Measurements from ENCODE around the gene LRGUK. TPM values are rescaled to one million over a fixed set of nuclear protein-coding genes. Genes with fewer than 3 reads are reported as not detected.

LRGUK gene
- total and polyA plus RNA-seq, 2 donors (not counting 3 experiments of a cell fraction or from before 2014, with no cell fraction given), result 0.10 to 0.11 TPM

DNA sequence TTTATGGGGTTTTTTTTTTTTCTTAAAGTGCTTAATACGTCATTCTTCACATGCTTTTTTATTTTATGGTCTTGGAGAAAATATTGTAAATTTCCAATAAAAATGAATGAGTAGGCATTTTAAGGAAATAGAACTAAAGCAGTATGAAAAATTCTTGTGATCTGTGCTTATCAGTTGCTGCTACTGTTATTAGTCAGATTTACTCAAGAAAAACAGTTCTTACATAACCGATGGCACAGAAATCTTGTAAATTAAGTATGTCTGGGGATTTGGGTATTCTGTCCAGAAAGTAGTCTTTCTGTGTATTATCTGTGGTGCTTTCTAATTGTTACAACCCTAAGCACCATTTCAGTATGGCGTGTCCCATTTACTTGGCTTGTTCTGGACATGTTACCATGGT is 64.7 kb downstream of the LRGUK start:
- no peaks in the 10 kb centered on the region for H3K4me1 ChIP-seq (ENCODE audit: control insufficient read depth, extremely low read depth, insufficient read depth, low read length)
- no peak overlapping the region for H3K4me2 ChIP-seq (ENCODE audit: insufficient read depth, low read length)
- H3K9me1 ChIP-seq (replicated peaks; ENCODE audit: control insufficient read depth, extremely low read depth, insufficient read depth, low read length), result no peaks in the 10 kb centered on the region
- no peak overlapping the region for H3K4me3 ChIP-seq (replicated peaks in 1 of 3; ENCODE audit: insufficient read depth in 1 of 3, low read depth in 1 of 3, low read length in 3 of 3)
- H2AFZ ChIP-seq (ENCODE audit: low read depth, low read length), result no peak overlapping the region
- no peaks in the 10 kb centered on the region for H4K20me1 ChIP-seq (replicated peaks; ENCODE audit: control insufficient read depth, extremely low read depth, insufficient read depth, low read length)
- H3K79me2 ChIP-seq (ENCODE audit: control insufficient read depth, insufficient read depth, low read length), result no peaks in the 10 kb centered on the region
- H3K36me3 ChIP-seq (ENCODE audit: control insufficient read depth in 2 of 2, extremely low read depth in 1 of 2, insufficient read depth in 2 of 2, low read length in 2 of 2), result no peaks in the 10 kb centered on the region
- no peak overlapping the region for H3K27ac ChIP-seq (ENCODE audit: insufficient read depth, low read depth, low read length)
- intact Hi-C loops (cut with micrococcal nuclease) (no loop called here), dilution Hi-C loops (cut with MboI; ENCODE audit: extremely low pct_ligation_motif_present, low sequenced_read_pairs) (no loop called here)
- POLR2A ChIA-PET, result no interaction called here
- CTCF ChIA-PET, result interaction anchor here (1.6 kb wide), 1 partner anchor 51 kb away, joined by 3 read pairs; no protein-coding TSS in a partner anchor
- no peaks in the 10 kb centered on the region for H3K27me3 ChIP-seq (ENCODE audit: control insufficient read depth in 2 of 2, insufficient read depth in 2 of 2, low read length in 2 of 2)
- H3K9me3 ChIP-seq (replicated peaks; ENCODE audit: control insufficient read depth, insufficient read depth, low read length), result no peaks in the 10 kb centered on the region
- H3K9ac ChIP-seq (replicated peaks; ENCODE audit: extremely low read depth, insufficient read depth, low read length), result no peak overlapping the region
- no peak for DNase-seq (ENCODE audit: low read depth, low spot score)
- no TSS peak for BruUV-seq (replicated peaks)
- no peak for TF ChIP-seq JUN (IDR thresholded peaks at IDR 0.05; ENCODE audit: borderline replicate concordance, insufficient read depth, insufficient read length, low read depth)
- TF ChIP-seq GATA2 (IDR thresholded peaks at IDR 0.05; ENCODE audit: insufficient read depth, insufficient read length, low read depth, low read length), result no peak
- TF ChIP-seq, protein P1, sequence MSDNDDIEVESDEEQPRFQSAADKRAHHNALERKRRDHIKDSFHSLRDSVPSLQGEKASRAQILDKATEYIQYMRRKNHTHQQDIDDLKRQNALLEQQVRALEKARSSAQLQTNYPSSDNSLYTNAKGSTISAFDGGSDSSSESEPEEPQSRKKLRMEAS (IDR thresholded peaks at IDR 0.05; ENCODE audit: insufficient read depth, insufficient read length), result no peak
- no peak for TF ChIP-seq POLR2A (IDR thresholded peaks at IDR 0.05; ENCODE audit: low read depth, low read length)
- no peak for TF ChIP-seq MYC (IDR thresholded peaks at IDR 0.05; ENCODE audit: low read depth, low read length)
- no peak for FAIRE-seq

DNA sequence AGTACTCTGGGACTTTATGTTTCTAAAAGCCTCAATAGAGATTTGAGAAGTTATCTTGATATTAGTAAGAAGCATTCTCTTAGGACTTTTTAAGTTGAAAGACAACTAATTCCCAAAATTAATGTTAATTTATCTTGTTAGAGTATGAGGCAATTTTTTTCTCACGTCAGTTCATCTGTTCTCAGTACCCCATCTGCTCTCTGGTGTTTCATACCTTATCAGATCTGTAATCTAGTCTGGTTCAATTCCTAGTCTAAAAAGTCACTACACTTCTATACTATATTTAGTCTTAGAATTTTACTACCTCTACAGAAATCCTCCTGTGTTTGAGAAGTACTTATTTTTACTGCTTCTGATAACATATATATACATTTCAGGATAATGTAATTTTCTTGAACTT is 66.1 kb downstream of the LRGUK start:
- FAIRE-seq (no peak), DNase-seq (ENCODE audit: low read depth, low spot score) (no peak)
- Histone ChIP-seq H3K4me3 (replicated peaks in 1 of 3; ENCODE audit: insufficient read depth in 1 of 3, low read depth in 1 of 3, low read length in 3 of 3) (no peak overlapping the region), H3K27ac (ENCODE audit: insufficient read depth, low read depth, low read length) (no peak overlapping the region), H3K4me1 (ENCODE audit: control insufficient read depth, extremely low read depth, insufficient read depth, low read length) (no peaks in the 10 kb centered on the region), H3K9ac (replicated peaks; ENCODE audit: extremely low read depth, insufficient read depth, low read length) (no peak overlapping the region), H2AFZ (ENCODE audit: low read depth, low read length) (no peak overlapping the region), H3K4me2 (ENCODE audit: insufficient read depth, low read length) (no peak overlapping the region), H3K9me3 (replicated peaks; ENCODE audit: control insufficient read depth, insufficient read depth, low read length) (no peaks in the 10 kb centered on the region), H4K20me1 (replicated peaks; ENCODE audit: control insufficient read depth, extremely low read depth, insufficient read depth, low read length) (no peaks in the 10 kb centered on the region), H3K36me3 (ENCODE audit: control insufficient read depth in 2 of 2, extremely low read depth in 1 of 2, insufficient read depth in 2 of 2, low read length in 2 of 2) (no peaks in the 10 kb centered on the region), H3K79me2 (ENCODE audit: control insufficient read depth, insufficient read depth, low read length) (no peaks in the 10 kb centered on the region), H3K9me1 (replicated peaks; ENCODE audit: control insufficient read depth, extremely low read depth, insufficient read depth, low read length) (no peaks in the 10 kb centered on the region), H3K27me3 (ENCODE audit: control insufficient read depth in 2 of 2, insufficient read depth in 2 of 2, low read length in 2 of 2) (peaks cover 0 to 4% of the 10 kb centered on the region in 2 experiments)
- POLR2A ChIA-PET, result no interaction called here
- dilution Hi-C loops (cut with MboI; ENCODE audit: extremely low pct_ligation_motif_present, low sequenced_read_pairs), result no loop called here
- BruUV-seq (replicated peaks), result no TSS peak
- CTCF ChIA-PET, result interaction anchor here (1.6 kb wide), 1 partner anchor 52 kb away, joined by 3 read pairs; no protein-coding TSS in a partner anchor
- intact Hi-C loops (cut with micrococcal nuclease), result no loop called here
- TF ChIP-seq POLR2AphosphoS5 (IDR thresholded peaks at IDR 0.05; ENCODE audit: insufficient read depth, low read depth, low read length) (no peak), POLR2A (IDR thresholded peaks at IDR 0.05; ENCODE audit: low read depth, low read length) (no peak), GATA2 (IDR thresholded peaks at IDR 0.05; ENCODE audit: insufficient read depth, insufficient read length, low read depth, low read length) (no peak), JUN (IDR thresholded peaks at IDR 0.05; ENCODE audit: borderline replicate concordance, insufficient read depth, insufficient read length, low read depth) (no peak), EZH2 (IDR thresholded peaks at IDR 0.05; ENCODE audit: borderline replicate concordance, low read depth, low read length, severe bottlenecking) (no peak), FOS (IDR thresholded peaks at IDR 0.05; ENCODE audit: borderline replicate concordance, insufficient read depth, low read length) (no peak), MYC (IDR thresholded peaks at IDR 0.05; ENCODE audit: low read depth, low read length) (no peak)
- TF ChIP-seq, protein P1 (IDR thresholded peaks at IDR 0.05; ENCODE audit: insufficient read depth, insufficient read length), result no peak
- TF ChIP-seq, protein P2, sequence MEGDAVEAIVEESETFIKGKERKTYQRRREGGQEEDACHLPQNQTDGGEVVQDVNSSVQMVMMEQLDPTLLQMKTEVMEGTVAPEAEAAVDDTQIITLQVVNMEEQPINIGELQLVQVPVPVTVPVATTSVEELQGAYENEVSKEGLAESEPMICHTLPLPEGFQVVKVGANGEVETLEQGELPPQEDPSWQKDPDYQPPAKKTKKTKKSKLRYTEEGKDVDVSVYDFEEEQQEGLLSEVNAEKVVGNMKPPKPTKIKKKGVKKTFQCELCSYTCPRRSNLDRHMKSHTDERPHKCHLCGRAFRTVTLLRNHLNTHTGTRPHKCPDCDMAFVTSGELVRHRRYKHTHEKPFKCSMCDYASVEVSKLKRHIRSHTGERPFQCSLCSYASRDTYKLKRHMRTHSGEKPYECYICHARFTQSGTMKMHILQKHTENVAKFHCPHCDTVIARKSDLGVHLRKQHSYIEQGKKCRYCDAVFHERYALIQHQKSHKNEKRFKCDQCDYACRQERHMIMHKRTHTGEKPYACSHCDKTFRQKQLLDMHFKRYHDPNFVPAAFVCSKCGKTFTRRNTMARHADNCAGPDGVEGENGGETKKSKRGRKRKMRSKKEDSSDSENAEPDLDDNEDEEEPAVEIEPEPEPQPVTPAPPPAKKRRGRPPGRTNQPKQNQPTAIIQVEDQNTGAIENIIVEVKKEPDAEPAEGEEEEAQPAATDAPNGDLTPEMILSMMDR (IDR thresholded peaks at IDR 0.05; ENCODE audit: extremely low read depth in 1 of 2, insufficient read depth in 1 of 2, low read depth in 1 of 2, low read length in 2 of 2), result no peak
